ENCODE data around the gene BUD23.

Gene BUD23

GRCh38 chr7:73700581-73701134, 17.3 kb downstream of the BUD23 start:
- Mint-ChIP-seq H3K4me1 (peaks cover 2% of the 10 kb centered on the region), H3K36me3 (peaks cover 20% of the 10 kb centered on the region), H3K4me3 (no peak overlapping the region), H3K27me3 (no peaks in the 10 kb centered on the region), H3K9me3 (no peaks in the 10 kb centered on the region), H3K27ac (no peak overlapping the region)
- no peak for DNase-seq
- CTCF ChIA-PET, result interaction anchor here (0.7 to 2.7 kb wide), 8 partner anchors 8 to 26 kb away, joined by 3 to 10 read pairs (median 3); no protein-coding TSS in a partner anchor

GRCh38 chr7:73701357-73701995, 18.1 kb downstream of the BUD23 start:
- CTCF ChIA-PET, result interaction anchor here (0.7 to 2.7 kb wide), 10 partner anchors 8 to 72 kb away, joined by 3 to 10 read pairs (median 4); no protein-coding TSS in a partner anchor
- Mint-ChIP-seq H3K36me3 (peaks cover 17% of the 10 kb centered on the region), H3K4me1 (peaks cover 2% of the 10 kb centered on the region), H3K4me3 (no peak overlapping the region), H3K9me3 (no peaks in the 10 kb centered on the region), H3K27ac (no peak overlapping the region), H3K27me3 (peaks cover 4% of the 10 kb centered on the region)
- DNase-seq, result peak; percentile 56

GRCh38 chr7:73702226-73702625, 18.8 kb downstream of the BUD23 start:
- no peak overlapping the region for H3K27ac Mint-ChIP-seq
- no peaks in the 10 kb centered on the region for H3K9me3 Mint-ChIP-seq
- CTCF ChIA-PET, result interaction anchor here (1.2 to 2.7 kb wide), 4 partner anchors 10 to 73 kb away, joined by 3 to 10 read pairs (median 6); no protein-coding TSS in a partner anchor
- H3K4me3 Mint-ChIP-seq, result no peak overlapping the region
- H3K4me1 Mint-ChIP-seq, result peaks cover 7% of the 10 kb centered on the region
- DNase-seq, result no peak
- peaks cover 15% of the 10 kb centered on the region for H3K36me3 Mint-ChIP-seq
- H3K27me3 Mint-ChIP-seq, result peaks cover 4% of the 10 kb centered on the region

GRCh38 chr7:73702665-73703064, 19.3 kb downstream of the BUD23 start:
- CTCF ChIA-PET, result interaction anchor here (1.2 to 2.7 kb wide), 4 partner anchors 11 to 73 kb away, joined by 3 to 10 read pairs (median 6); no protein-coding TSS in a partner anchor
- Mint-ChIP-seq H3K27ac (no peak overlapping the region), H3K9me3 (no peaks in the 10 kb centered on the region), H3K36me3 (peaks cover 11% of the 10 kb centered on the region), H3K27me3 (peaks cover 4% of the 10 kb centered on the region), H3K4me3 (no peak overlapping the region), H3K4me1 (peaks cover 9% of the 10 kb centered on the region)
- DNase-seq, result no peak

GRCh38 chr7:73703225-73703624, 19.8 kb downstream of the BUD23 start:
- H3K36me3 Mint-ChIP-seq, result peaks cover 11% of the 10 kb centered on the region
- H3K27me3 Mint-ChIP-seq, result peaks cover 4% of the 10 kb centered on the region

GRCh38 chr7:73703757-73704639, 20.6 kb downstream of the BUD23 start:
- no peak overlapping the region for H3K4me3 Mint-ChIP-seq
- CTCF ChIA-PET, result interaction anchor here (1.4 to 2.0 kb wide), 2 partner anchors 21 to 97 kb away, joined by 3 to 6 read pairs; no protein-coding TSS in a partner anchor
- H3K9me3 Mint-ChIP-seq, result no peaks in the 10 kb centered on the region
- peaks cover 9% of the 10 kb centered on the region for H3K4me1 Mint-ChIP-seq
- H3K27me3 Mint-ChIP-seq, result peaks cover 4% of the 10 kb centered on the region
- DNase-seq, result peak; percentile 70
- no peak overlapping the region for H3K27ac Mint-ChIP-seq
- H3K36me3 Mint-ChIP-seq, result peaks cover 9% of the 10 kb centered on the region

More at GRCh38 chr7:73703225-73703624, 19.8 kb downstream of the BUD23 start:
- no peak overlapping the region for H3K27ac Mint-ChIP-seq
- peaks cover 9% of the 10 kb centered on the region for H3K4me1 Mint-ChIP-seq
- no peak overlapping the region for H3K4me3 Mint-ChIP-seq
- no peak for DNase-seq
- CTCF ChIA-PET, result no interaction called here
- no peaks in the 10 kb centered on the region for H3K9me3 Mint-ChIP-seq

GRCh38 chr7:73704640-73705550, 21.5 kb downstream of the BUD23 start:
- CTCF ChIA-PET, result interaction anchor here (0.6 to 2.0 kb wide), 6 partner anchors 8 to 381 kb away, joined by 3 to 6 read pairs (median 3); no protein-coding TSS in a partner anchor
- DNase-seq, result no peak
- Mint-ChIP-seq H3K4me1 (peaks cover 9% of the 10 kb centered on the region), H3K4me3 (no peak overlapping the region), H3K27ac (no peak overlapping the region), H3K36me3 (peaks cover 9% of the 10 kb centered on the region), H3K27me3 (peaks cover 4% of the 10 kb centered on the region), H3K9me3 (no peaks in the 10 kb centered on the region)

- Mint-ChIP-seq H3K9me3 (no peaks in the 10 kb centered on the region), H3K4me1 (peaks cover 9% of the 10 kb centered on the region), H3K4me3 (no peak overlapping the region), H3K27ac (no peak overlapping the region), H3K36me3 (peaks cover 9% of the 10 kb centered on the region), H3K27me3 (peaks cover 4% of the 10 kb centered on the region)
- DNase-seq, result no peak
- CTCF ChIA-PET, result interaction anchor here (0.6 to 2.0 kb wide), 5 partner anchors 9 to 381 kb away, joined by 3 to 6 read pairs (median 3); no protein-coding TSS in a partner anchor
Measured at GRCh38 chr7:73705551-73705920, 22.1 kb downstream of the BUD23 start.

- H3K36me3 Mint-ChIP-seq, result peaks cover 9% of the 10 kb centered on the region
- peaks cover 9% of the 10 kb centered on the region for H3K4me1 Mint-ChIP-seq
- no peak for DNase-seq
- H3K9me3 Mint-ChIP-seq, result no peaks in the 10 kb centered on the region
- CTCF ChIA-PET, result interaction anchor here (0.6 to 2.0 kb wide), 5 partner anchors 10 to 106 kb away, joined by 3 to 6 read pairs (median 4); no protein-coding TSS in a partner anchor
- no peak overlapping the region for H3K4me3 Mint-ChIP-seq
- no peak overlapping the region for H3K27ac Mint-ChIP-seq
- H3K27me3 Mint-ChIP-seq, result peaks cover 4% of the 10 kb centered on the region
Measured at GRCh38 chr7:73706126-73707044, 23.0 kb downstream of the BUD23 start.

GRCh38 chr7:73707045-73707631, 23.7 kb downstream of the BUD23 start:
- peak; percentile 35 for DNase-seq
- no peak overlapping the region for H3K4me3 Mint-ChIP-seq
- peaks cover 4% of the 10 kb centered on the region for H3K36me3 Mint-ChIP-seq
- no peaks in the 10 kb centered on the region for H3K9me3 Mint-ChIP-seq
- CTCF ChIA-PET, result interaction anchor here (1.5 kb wide), 1 partner anchor 10 kb away, joined by 5 read pairs; no protein-coding TSS in a partner anchor
- H3K27me3 Mint-ChIP-seq, result peaks cover 11% of the 10 kb centered on the region
- peaks cover 9% of the 10 kb centered on the region for H3K4me1 Mint-ChIP-seq
- no peak overlapping the region for H3K27ac Mint-ChIP-seq

GRCh38 chr7:73708961-73709549, 25.7 kb downstream of the BUD23 start:
- H3K4me1 Mint-ChIP-seq, result peaks cover 12% of the 10 kb centered on the region
- no peak overlapping the region for H3K27ac Mint-ChIP-seq
- no peak for DNase-seq
- no peak overlapping the region for H3K4me3 Mint-ChIP-seq
- H3K27me3 Mint-ChIP-seq, result peaks cover 26% of the 10 kb centered on the region
- no peaks in the 10 kb centered on the region for H3K36me3 Mint-ChIP-seq
- CTCF ChIA-PET, result interaction anchor here (0.7 kb wide), 1 partner anchor 16 kb away, joined by 3 read pairs; no protein-coding TSS in a partner anchor
- H3K9me3 Mint-ChIP-seq, result no peaks in the 10 kb centered on the region

GRCh38 chr7:73712773-73713172, 29.4 kb downstream of the BUD23 start:
- Mint-ChIP-seq H3K4me3 (no peak overlapping the region), H3K36me3 (peaks cover 3% of the 10 kb centered on the region), H3K27me3 (peaks cover 52% of the 10 kb centered on the region), H3K4me1 (peaks cover 26% of the 10 kb centered on the region), H3K27ac (no peak overlapping the region), H3K9me3 (no peaks in the 10 kb centered on the region)
- CTCF ChIA-PET, result interaction anchor here (2.3 kb wide), 1 partner anchor 11 kb away, joined by 10 read pairs; no protein-coding TSS in a partner anchor
- no peak for DNase-seq

All from activated naive CD4-positive, alpha-beta T cell treated with anti-CD3 and anti-CD28 coated beads, Interleukin-2, amount 10 ng/mL, durations not matched to agents 7 days and 5 days (primary cell).